Thyroid gland (tissue), 4 donors: ENCODE results near the gene FAM24B. TPM values are rescaled to one million over a fixed set of nuclear protein-coding genes. Genes with fewer than 3 reads are reported as not detected.

Source experiments
- DNase-seq, 2 donors: peaks; one replicate each; pipeline ENCODE4 v3.0.0-alpha.2; 2019
- H3K27ac ChIP-seq, 3 donors: fragments of 200-600 bp; sonication (generic); 1 replicate in 2 of 3; 2 replicates in 1 of 3; pipeline ENCODE4 v1.5.1; 2016 to 2019; ENCODE audit warnings: mild to moderate bottlenecking in 1 of 3, moderate library complexity in 1 of 3
- H3K27me3 ChIP-seq: fragments of 200-600 bp; sonication (generic); one replicate; pipeline ENCODE4 v1.5.1; 2019
- H3K36me3 ChIP-seq, 2 donors: fragments of 200-600 bp; sonication (generic); one replicate each; pipeline ENCODE4 v1.5.1; 2016 to 2019
- H3K4me1 ChIP-seq, 2 donors: fragments of 200-600 bp; sonication (generic); one replicate each; pipeline ENCODE4 v1.5.1; 2017 to 2019
- H3K4me3 ChIP-seq, 3 donors: fragments of 200-600 bp; sonication (generic); replicated peaks in 1 of 3; 1 replicate in 2 of 3; 2 replicates in 1 of 3; pipeline ENCODE4 v1.5.1; 2016; ENCODE audit warnings: mild to moderate bottlenecking in 1 of 3
- H3K9me3 ChIP-seq: fragments of 200-600 bp; sonication (generic); one replicate; pipeline ENCODE4 v1.5.1; 2017
- POLR2A ChIP-seq, 2 donors: fragments of 450-650 bp; IDR thresholded peaks; one replicate each; pipeline ENCODE4 v1.6.1; 2017; ENCODE audit warnings: antibody characterized with exemption in 2 of 2, mild to moderate bottlenecking in 2 of 2, moderate library complexity in 1 of 2
- WGBS, 2 donors: methylation state at CpG; one replicate each; pipeline ENCODE4 v1.1.5; 2017; 5-methylcytosine and 5-hydroxymethylcytosine counted together
- intact Hi-C: fragments of 100-400 bp; cut with DNase I; formaldehyde crosslinking; loops from one replicate; pipeline ENCODE4 v1.15.1; 2023
- total RNA-seq, 4 donors: library from RNA; depleted of rRNA; stranded (reverse); fragments of >200 nt; gene quantifications; one replicate each; pipeline ENCODE4 v1.2.3, GENCODE V29; 2016
- TF ChIP-seq, protein P1 (sequence below), 6 experiments: fragments of 200-600 bp in 3 of 6; fragments of 450-650 bp in 3 of 6; sonication (generic) in 3 of 6; IDR thresholded peaks; one replicate each; pipeline ENCODE4 v1.5.1; 2016 to 2019; ENCODE audit warnings: antibody characterized with exemption in 6 of 6, mild to moderate bottlenecking in 2 of 6, inconsistent platforms in 1 of 6, moderate library complexity in 1 of 6

The FAM24B gene
- total RNA-seq, 4 donors from 2014 or later, result 1.4 to 2.1 TPM; not detected in 2

GRCh38 chr10:122827302-122827701 lies 52.1 kb downstream of the FAM24B start:
- Histone ChIP-seq H3K27ac (no peak overlapping the region), H3K9me3 (no peaks in the 10 kb centered on the region), H3K27me3 (no peaks in the 10 kb centered on the region), H3K36me3 (no peaks in the 10 kb centered on the region), H3K4me3 (no peak overlapping the region), H3K4me1 (no peaks in the 10 kb centered on the region)
- intact Hi-C loops, result no loop called here
- 79 to 88% methylated on average over 3 of the region's 3 CpGs for WGBS, 2 donors
- TF ChIP-seq POLR2A (IDR thresholded peaks at IDR 0.05), result no peak
- TF ChIP-seq, protein P1, sequence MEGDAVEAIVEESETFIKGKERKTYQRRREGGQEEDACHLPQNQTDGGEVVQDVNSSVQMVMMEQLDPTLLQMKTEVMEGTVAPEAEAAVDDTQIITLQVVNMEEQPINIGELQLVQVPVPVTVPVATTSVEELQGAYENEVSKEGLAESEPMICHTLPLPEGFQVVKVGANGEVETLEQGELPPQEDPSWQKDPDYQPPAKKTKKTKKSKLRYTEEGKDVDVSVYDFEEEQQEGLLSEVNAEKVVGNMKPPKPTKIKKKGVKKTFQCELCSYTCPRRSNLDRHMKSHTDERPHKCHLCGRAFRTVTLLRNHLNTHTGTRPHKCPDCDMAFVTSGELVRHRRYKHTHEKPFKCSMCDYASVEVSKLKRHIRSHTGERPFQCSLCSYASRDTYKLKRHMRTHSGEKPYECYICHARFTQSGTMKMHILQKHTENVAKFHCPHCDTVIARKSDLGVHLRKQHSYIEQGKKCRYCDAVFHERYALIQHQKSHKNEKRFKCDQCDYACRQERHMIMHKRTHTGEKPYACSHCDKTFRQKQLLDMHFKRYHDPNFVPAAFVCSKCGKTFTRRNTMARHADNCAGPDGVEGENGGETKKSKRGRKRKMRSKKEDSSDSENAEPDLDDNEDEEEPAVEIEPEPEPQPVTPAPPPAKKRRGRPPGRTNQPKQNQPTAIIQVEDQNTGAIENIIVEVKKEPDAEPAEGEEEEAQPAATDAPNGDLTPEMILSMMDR (IDR thresholded peaks at IDR 0.05), result no peak
- DNase-seq, result no peak

GRCh38 chr10:122822973-122823690 lies 56.2 kb downstream of the FAM24B start:
- Histone ChIP-seq H3K4me1 (no peaks in the 10 kb centered on the region), H3K27me3 (no peaks in the 10 kb centered on the region), H3K9me3 (no peaks in the 10 kb centered on the region), H3K36me3 (no peaks in the 10 kb centered on the region), H3K27ac (no peak overlapping the region), H3K4me3 (no peak overlapping the region)
- 79 to 92% methylated on average over 9 to 10 of the region's 11 CpGs for WGBS, 2 donors
- no peak for DNase-seq
- TF ChIP-seq, protein P1 (IDR thresholded peaks at IDR 0.05), result no peak
- no peak for TF ChIP-seq POLR2A (IDR thresholded peaks at IDR 0.05)
- intact Hi-C loops, result no loop called here

DNA sequence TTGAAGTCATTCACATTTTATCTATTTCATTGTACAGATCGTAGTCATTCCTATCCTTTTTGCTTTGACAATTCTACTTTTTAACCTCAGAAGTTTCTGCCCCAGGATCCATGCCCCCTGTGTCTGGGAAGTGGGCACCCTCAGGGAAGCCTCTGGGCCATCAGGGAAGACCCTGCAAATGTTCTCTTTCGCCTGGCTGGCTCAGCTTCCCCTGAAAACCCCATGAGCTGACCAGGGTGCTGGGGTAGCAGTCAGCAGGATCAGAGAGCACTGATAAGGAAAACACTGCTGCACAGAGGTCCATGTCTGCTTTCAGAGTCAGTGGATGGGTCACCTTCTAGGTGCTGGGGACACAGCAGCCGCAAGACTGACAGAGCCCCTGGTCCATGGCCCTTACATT lies 57.6 kb downstream of the FAM24B start:
- 76 to 79% methylated on average over 3 of the region's 3 CpGs for WGBS, 2 donors
- Histone ChIP-seq H3K36me3 (no peaks in the 10 kb centered on the region), H3K4me3 (no peak overlapping the region), H3K27me3 (no peaks in the 10 kb centered on the region), H3K4me1 (no peaks in the 10 kb centered on the region), H3K9me3 (no peaks in the 10 kb centered on the region), H3K27ac (no peak overlapping the region)
- no peak for DNase-seq
- TF ChIP-seq, protein P1 (IDR thresholded peaks at IDR 0.05), result no peak
- TF ChIP-seq POLR2A (IDR thresholded peaks at IDR 0.05), result no peak
- intact Hi-C loops, result no loop called here

- Histone ChIP-seq H3K27me3 (no peaks in the 10 kb centered on the region), H3K9me3 (no peaks in the 10 kb centered on the region), H3K4me1 (no peaks in the 10 kb centered on the region), H3K4me3 (no peak overlapping the region), H3K27ac (no peak overlapping the region), H3K36me3 (no peaks in the 10 kb centered on the region)
- intact Hi-C loops, result no loop called here
- no peak for DNase-seq
- TF ChIP-seq, protein P1 (IDR thresholded peaks at IDR 0.05), result no peak
- TF ChIP-seq POLR2A (IDR thresholded peaks at IDR 0.05), result no peak
- WGBS, 2 donors, result 70 to 84% methylated on average over 5 of the region's 5 CpGs
Observed at GRCh38 chr10:122815458-122815857, 63.9 kb downstream of the FAM24B start.

DNA sequence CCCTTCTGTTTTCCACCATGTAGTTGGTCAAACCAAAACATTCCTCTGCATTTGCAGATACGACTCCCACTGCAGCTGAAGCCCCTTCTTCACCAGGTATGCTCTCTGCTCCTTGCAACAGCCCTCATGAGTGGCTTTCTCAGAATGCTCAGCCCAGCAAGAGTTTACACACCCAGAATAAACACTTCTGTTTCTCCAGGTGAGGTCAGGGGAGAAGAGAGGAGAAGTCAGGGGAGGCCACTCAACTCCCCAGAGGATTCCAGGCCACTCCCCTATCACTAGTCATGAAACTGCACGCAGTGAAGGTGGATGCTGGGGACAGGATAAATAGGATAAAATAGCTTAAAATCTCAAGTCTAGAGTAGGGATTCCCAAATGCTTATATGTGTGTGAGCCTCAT lies 64.9 kb downstream of the FAM24B start:
- TF ChIP-seq POLR2A (IDR thresholded peaks at IDR 0.05), result no peak
- TF ChIP-seq, protein P1 (IDR thresholded peaks at IDR 0.05), result no peak
- no peak overlapping the region for H3K27ac ChIP-seq
- no peaks in the 10 kb centered on the region for H3K9me3 ChIP-seq
- H3K4me1 ChIP-seq, result no peaks in the 10 kb centered on the region
- intact Hi-C loops, result no loop called here
- DNase-seq, result no peak
- no peaks in the 10 kb centered on the region for H3K36me3 ChIP-seq
- 24 to 28% methylated on average over 2 of the region's 2 CpGs for WGBS, 2 donors
- H3K27me3 ChIP-seq, result no peaks in the 10 kb centered on the region
- H3K4me3 ChIP-seq, result no peak overlapping the region
